OCI-M2 (cell line): ENCODE measurements around the gene BTBD9.

Experiments
- DNase-seq: peaks from one replicate; lab custom pipeline; 2025; ENCODE audit not compliant: unreplicated experiment; lab: John Stamatoyannopoulos, UW

Gene BTBD9

GRCh38 chr6:38639498-38640215, at the start of gene BTBD9:
Gene BTBD9 (minus strand): TSS chr6:38639929.
- no peak for DNase-seq

DNA sequence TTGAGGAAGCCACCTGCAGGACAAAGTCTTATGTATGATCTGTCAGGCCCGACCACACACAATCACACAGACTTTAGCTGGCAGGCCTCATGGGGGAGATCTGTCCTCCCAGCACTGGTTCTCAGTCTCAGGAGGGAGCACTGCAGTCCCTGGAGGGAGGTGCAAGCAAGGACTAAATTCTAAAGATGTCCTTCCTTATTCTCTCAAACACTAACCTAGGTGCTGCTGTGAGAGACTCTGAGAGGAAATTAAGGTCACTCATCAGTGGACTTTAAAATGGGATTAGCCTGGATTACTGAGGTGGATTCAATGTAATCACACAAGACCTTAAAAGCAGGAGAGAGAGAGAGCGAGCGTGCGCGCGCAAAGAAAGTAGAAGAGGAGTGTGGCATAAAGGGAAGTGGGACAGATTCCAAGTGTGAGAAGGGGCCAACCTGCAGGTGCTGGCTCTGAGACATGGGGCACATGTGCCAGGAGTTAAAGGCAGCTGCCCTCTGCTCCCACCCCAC, 48.9 kb upstream of the BTBD9 start:
- DNase-seq = no peak

GRCh38 chr6:38687549-38687948, 47.8 kb upstream of the BTBD9 start:
- DNase-seq = no peak

DNA sequence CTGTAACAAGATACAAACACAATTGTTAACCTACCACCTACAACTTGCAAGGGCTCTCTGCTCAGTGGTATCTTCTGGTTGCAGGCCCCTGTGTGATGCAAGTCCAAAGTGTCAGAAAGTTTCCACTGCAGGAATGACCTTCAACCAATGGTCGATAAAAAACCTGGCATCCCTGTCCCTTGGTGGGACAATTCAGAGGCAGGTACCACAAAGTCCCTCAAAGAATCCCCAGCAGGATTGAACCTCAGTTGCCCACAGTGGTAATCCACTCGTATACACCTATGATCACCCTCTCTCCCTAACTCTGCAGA, 47.3 kb upstream of the BTBD9 start:
- DNase-seq = no peak

- DNase-seq = no peak
These were observed 46.7 kb upstream of the BTBD9 start for GRCh38 chr6:38686270-38687042.

DNA sequence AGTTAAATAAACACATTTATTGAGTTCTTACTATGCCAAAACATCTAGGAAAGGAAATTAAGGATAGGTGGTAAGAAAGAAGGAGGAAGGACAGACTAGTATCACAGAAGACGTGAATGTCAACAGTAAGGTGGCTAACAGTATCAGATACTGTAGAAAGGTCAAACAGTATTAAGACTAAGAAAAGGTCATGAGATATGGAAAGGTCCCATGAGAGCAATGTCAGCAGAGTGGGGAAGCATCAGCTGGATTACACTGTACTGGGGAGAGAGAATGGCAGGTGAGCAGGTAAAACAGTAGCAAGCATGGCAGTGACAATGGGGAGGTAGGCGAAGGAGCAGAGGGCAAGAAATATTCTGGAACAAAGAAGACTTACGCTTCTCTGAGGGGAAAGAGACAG, 45.2 kb upstream of the BTBD9 start:
- DNase-seq = no peak

DNA sequence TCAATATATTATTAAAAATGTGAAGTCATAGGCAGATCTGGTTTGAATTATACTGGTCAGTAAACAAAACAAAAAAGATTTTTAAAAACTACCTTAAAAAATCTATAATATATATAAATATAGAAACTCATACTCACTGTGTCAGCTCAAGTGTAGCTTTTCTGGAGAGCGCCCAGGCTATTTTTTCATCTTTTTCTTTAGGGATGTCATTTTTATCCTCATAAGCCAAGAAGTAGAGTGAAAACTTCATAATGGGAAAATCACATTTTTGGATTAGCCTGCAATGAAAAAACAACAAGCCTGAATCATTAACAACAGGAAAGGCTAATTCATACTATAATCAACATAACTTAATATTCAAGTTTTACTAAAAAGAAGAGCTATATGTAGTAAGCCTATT, 44.5 kb upstream of the BTBD9 start:
- DNase-seq = no peak

- no peak for DNase-seq
These were observed 42.1 kb upstream of the BTBD9 start for GRCh38 chr6:38681850-38682249.

GRCh38 chr6:38679668-38680067, 39.9 kb upstream of the BTBD9 start:
- DNase-seq = no peak

GRCh38 chr6:38678178-38678760, 38.5 kb upstream of the BTBD9 start:
- DNase-seq = no peak

DNA sequence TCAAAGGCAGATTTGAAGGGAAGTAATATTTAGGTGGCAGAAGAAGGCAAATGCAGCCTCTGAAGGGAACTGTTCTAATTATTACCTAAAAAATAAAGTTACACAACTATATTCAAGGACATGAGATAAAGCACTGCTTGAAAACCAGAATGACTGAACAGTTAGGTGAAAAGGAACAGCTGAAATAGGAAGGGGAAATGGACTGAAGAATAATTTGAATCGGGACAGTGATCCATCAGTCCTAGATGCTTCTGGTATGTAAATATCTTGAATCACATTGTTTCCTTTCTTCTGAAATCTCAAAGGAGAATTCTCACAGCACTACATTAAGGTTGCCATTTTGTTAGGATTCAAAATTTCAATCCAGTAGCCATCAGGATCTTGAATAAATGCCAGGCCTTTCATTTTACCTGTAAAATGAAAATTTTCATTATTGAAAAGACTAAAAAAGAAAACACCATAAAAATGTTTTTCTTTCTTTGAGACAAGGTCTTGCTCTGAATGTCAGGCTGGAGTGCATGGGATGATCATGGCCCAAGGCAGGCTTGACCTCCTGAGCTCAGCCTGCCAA, 37.3 kb upstream of the BTBD9 start:
- no peak for DNase-seq

- no peak for DNase-seq
These were observed 36.7 kb upstream of the BTBD9 start for GRCh38 chr6:38676236-38676973.

DNA sequence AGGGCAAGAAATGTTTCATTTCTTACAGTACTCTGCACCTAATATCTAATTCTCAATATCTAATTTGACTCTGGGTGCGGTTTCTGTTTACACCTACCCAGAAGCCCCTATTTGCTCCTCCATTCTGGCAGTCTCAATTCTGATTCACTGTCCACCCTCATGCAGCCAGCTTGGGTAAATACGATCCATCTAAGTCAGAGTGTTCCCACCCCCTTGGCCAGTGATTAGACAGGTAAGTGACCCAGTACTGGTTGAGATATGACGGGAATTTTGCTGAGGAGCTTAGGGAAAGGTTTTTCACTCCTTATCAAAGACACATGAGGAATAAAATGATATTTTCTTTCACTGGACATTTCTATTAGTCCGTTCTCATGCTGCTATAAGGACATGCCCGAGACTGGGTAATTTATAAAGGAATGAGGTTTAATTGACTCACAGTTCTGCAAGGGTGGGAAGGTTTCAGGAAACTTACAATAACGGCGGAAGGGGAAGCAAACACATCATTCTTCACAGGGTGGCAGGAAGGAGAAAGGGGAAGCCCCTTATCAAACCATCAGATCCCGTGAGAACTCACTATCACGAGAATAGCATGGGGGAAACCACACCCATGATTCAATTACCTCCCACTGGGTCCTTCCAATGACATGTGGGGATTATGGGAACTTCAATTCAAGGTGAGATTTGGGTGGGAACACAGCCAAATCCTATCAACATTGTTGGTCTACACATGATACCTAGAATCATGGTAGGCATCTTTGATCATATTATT, 33.9 kb upstream of the BTBD9 start:
- no peak for DNase-seq

DNA sequence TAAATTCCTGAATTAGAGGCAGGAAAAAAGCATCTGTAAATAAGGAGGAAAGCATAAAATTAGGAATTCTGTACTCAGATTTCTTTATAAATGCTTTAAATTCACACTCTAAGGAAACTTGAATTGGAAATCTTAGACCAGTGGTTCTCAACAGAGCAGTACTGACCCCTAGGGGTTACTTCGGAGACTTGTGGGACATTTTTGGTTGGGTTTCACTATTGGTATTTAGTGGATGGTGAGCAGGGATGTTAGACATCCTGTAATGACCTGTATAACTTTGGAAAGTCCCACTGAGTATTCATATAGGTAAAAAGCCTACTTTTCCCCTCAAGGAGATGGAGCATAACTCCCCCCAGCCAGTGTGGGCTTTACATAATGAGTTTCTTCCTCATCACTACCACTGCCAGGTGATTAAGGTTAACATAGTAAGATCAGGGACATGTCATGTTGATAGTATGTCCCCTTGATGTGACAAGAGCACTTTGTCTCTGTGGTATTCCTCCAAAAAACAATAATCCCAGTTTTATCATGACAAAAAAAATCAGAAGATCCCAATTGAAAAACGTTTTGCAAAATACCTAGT, 32.2 kb upstream of the BTBD9 start:
- DNase-seq = peak; percentile 60

- DNase-seq = no peak
These were observed 18.9 kb upstream of the BTBD9 start for GRCh38 chr6:38658418-38659167.

GRCh38 chr6:38656896-38657295, 17.2 kb upstream of the BTBD9 start:
- DNase-seq = no peak

- DNase-seq = no peak
These were observed 14.5 kb upstream of the BTBD9 start for GRCh38 chr6:38654263-38654662.

DNA sequence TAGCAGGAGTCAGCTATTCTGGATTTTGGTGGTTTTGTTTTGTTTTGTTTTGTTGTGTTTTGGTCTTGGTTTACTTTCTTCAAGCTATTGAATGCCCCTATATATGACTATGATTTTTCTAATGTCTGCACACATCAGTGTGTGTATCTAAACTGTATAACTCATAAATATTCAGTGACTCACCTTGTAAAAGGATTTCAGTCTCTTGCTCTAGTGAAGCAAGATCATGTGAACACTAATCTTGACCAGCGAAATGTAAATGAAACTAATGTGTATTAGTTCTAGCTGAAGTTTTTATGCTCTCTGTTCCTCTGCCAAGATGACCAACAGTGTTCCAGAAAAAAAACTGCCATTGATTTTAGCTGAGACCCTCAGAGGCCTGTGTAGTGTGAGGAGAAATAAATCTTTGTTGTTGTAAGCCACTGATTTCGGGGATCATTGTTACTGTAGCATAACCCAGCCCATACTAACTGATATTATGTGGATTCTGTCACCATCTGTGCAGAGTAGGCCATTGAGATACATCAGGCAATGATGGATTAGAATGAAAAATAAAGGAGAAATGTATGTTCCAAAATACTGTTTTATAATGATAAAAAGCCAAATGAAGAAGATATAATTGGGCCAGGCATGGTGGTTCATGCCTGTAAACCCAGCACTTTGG, 11.5 kb upstream of the BTBD9 start:
- no peak for DNase-seq

DNA sequence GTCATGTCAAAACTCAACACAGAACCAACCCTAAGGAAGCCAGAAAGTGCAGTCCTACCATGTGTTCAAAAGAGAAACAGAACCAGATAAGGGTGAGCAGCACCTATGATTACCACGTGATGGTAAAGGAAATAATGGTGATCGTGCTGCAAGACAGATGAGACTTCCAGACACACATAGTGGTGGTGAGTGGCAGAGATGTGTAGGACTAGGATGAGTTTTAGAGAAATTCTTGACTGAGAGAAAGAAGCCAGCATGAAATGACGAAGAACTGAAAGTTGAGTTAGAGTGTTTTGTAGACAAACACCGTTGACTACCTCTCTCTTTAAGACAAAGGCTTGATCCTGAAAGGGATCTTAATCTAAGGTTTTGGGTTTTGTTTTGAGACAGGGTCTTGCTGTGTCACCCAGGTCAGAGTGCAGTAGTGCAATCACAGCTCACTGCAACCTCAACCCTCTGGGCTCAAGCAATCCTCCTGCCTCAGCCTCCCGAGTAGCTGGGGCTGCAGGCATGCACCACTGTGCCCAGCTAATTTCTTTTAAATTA, 10.6 kb upstream of the BTBD9 start:
- no peak for DNase-seq
